Measurements from ENCODE around the gene TFDP1.

The TFDP1 gene

GRCh38 chr13:113636266-113636963, 51.9 kb downstream of the TFDP1 start:
- TF ChIP-seq CTCF (conservative IDR thresholded peaks at IDR 0.05; ENCODE audit: control insufficient read depth, insufficient read depth, low read depth, low read length) = no peak
- no peak overlapping the region for H3K4me3 ChIP-seq (ENCODE audit: control insufficient read depth, low read depth, low read length)
- DNase-seq (ENCODE audit: low read depth) = no peak

GRCh38 chr13:113637262-113638160, 53.0 kb downstream of the TFDP1 start:
- no peak for DNase-seq (ENCODE audit: low read depth)
- no peak for TF ChIP-seq CTCF (conservative IDR thresholded peaks at IDR 0.05; ENCODE audit: control insufficient read depth, insufficient read depth, low read depth, low read length)
- no peak overlapping the region for H3K4me3 ChIP-seq (ENCODE audit: control insufficient read depth, low read depth, low read length)

- DNase-seq (ENCODE audit: low read depth) = no peak
- TF ChIP-seq CTCF (conservative IDR thresholded peaks at IDR 0.05; ENCODE audit: control insufficient read depth, insufficient read depth, low read depth, low read length) = no peak
- no peak overlapping the region for H3K4me3 ChIP-seq (ENCODE audit: control insufficient read depth, low read depth, low read length)
These were observed 53.7 kb downstream of the TFDP1 start for GRCh38 chr13:113638173-113638746.

- no peak for TF ChIP-seq CTCF (conservative IDR thresholded peaks at IDR 0.05; ENCODE audit: control insufficient read depth, insufficient read depth, low read depth, low read length)
- H3K4me3 ChIP-seq (ENCODE audit: control insufficient read depth, low read depth, low read length) = no peak overlapping the region
- no peak for DNase-seq (ENCODE audit: low read depth)
These were observed 54.3 kb downstream of the TFDP1 start for GRCh38 chr13:113638806-113639205.

- no peak for TF ChIP-seq CTCF (conservative IDR thresholded peaks at IDR 0.05; ENCODE audit: control insufficient read depth, insufficient read depth, low read depth, low read length)
- no peak for DNase-seq (ENCODE audit: low read depth)
These were observed 55.2 kb downstream of the TFDP1 start for GRCh38 chr13:113639616-113640262.

GRCh38 chr13:113641426-113641825, 56.9 kb downstream of the TFDP1 start:
- no peak for DNase-seq (ENCODE audit: low read depth)
- H3K4me3 ChIP-seq (ENCODE audit: control insufficient read depth, low read depth, low read length) = no peak overlapping the region
- TF ChIP-seq CTCF (conservative IDR thresholded peaks at IDR 0.05; ENCODE audit: control insufficient read depth, insufficient read depth, low read depth, low read length) = no peak

More at GRCh38 chr13:113639616-113640262, 55.2 kb downstream of the TFDP1 start:
- no peak overlapping the region for H3K4me3 ChIP-seq (ENCODE audit: control insufficient read depth, low read depth, low read length)

Data from fibroblast of mammary gland (primary cell).